ENCODE measurements around the gene ZBTB12. TPM values are rescaled to one million over a fixed set of nuclear protein-coding genes. Genes with fewer than 3 reads are reported as not detected.

The ZBTB12 gene
- total and polyA plus RNA-seq, 9 of the 15 experiments (the other 6 are each of a cell fraction or from before 2014, with no cell fraction given), result 0.03 to 12.4 (median 5.8) TPM; not detected in 1

GRCh38 chr6:31948753-31949413 lies 47.0 kb upstream of the ZBTB12 start (continued):
- TF ChIP-seq CEBPZ (IDR thresholded peaks at IDR 0.05; ENCODE audit: borderline replicate concordance, low read depth, low read length), result no peak
- TF ChIP-seq FOXJ3 (CRISPR knock-in tag; IDR thresholded peaks at IDR 0.05), result no peak
- no peak for TF ChIP-seq RBM39 (optimal IDR thresholded peaks at IDR 0.05; ENCODE audit: low read depth, low read length)
- peak; percentile 38; the same call in 1 of the 2 replicates for TF ChIP-seq SUPT5H (IDR thresholded peaks at IDR 0.05)
- TF ChIP-seq HOXB6 (CRISPR knock-in tag; IDR thresholded peaks at IDR 0.05; ENCODE audit: borderline replicate concordance), result no peak
- no peak for TF ChIP-seq ZNF785 (CRISPR knock-in tag; IDR thresholded peaks at IDR 0.05)
- peak; percentile 11; the same call in 1 of the 2 replicates for TF ChIP-seq PML (IDR thresholded peaks at IDR 0.05; ENCODE audit: low read length)
- TF ChIP-seq SMC3 (conservative IDR thresholded peaks at IDR 0.05; ENCODE audit: insufficient read depth, low read depth, low read length), result no peak
- peak in 1 of 2 experiments; percentile 77; a peak in 2 of 4 replicates for TF ChIP-seq HDAC1 (IDR thresholded peaks at IDR 0.05)
- no peak for TF ChIP-seq NFYB (IDR thresholded peaks at IDR 0.05; ENCODE audit: extremely low read depth, insufficient read length)
- no peak for TF ChIP-seq NELFE (IDR thresholded peaks at IDR 0.05; ENCODE audit: insufficient read depth, insufficient read length)
- no peak for TF ChIP-seq CTCFL (IDR thresholded peaks at IDR 0.05; ENCODE audit: borderline replicate concordance, insufficient read depth, low read depth, low read length, poor library complexity, severe bottlenecking)
- peak; percentile 98 for TF ChIP-seq FOSL1 (tag; conservative IDR thresholded peaks at IDR 0.05)
- no peak for TF ChIP-seq SREBF1 (IDR thresholded peaks at IDR 0.05; ENCODE audit: borderline replicate concordance, low read depth, low read length)
- peak; percentile 94 for TF ChIP-seq JUND (IDR thresholded peaks at IDR 0.05; ENCODE audit: borderline replicate concordance, low read depth, low read length)
- peak; percentile 92; the same call in 2 of the 3 replicates for TF ChIP-seq JUND (tag; IDR thresholded peaks at IDR 0.05; ENCODE audit: borderline replicate concordance, low read depth, low read length)
- TF ChIP-seq ZNF282 (CRISPR knock-in tag; IDR thresholded peaks at IDR 0.05), result no peak
- TF ChIP-seq MYBL2 (IDR thresholded peaks at IDR 0.05; ENCODE audit: low read depth), result no peak
- TF ChIP-seq MYBL2 (CRISPR knock-in tag; IDR thresholded peaks at IDR 0.05; ENCODE audit: borderline replicate concordance), result no peak
- 0 out of 2 replicates have a peak, but pooled peaks have one; percentile 26 for TF ChIP-seq ZFP91 (CRISPR knock-in tag; IDR thresholded peaks at IDR 0.05)
- TF ChIP-seq IRF2 (CRISPR knock-in tag; IDR thresholded peaks at IDR 0.05), result no peak
- no peak for TF ChIP-seq BRD9 (IDR thresholded peaks at IDR 0.05; ENCODE audit: low read depth, partially characterized antibody)
